Right forelimb (tissue), 1 donor: ENCODE results near the gene YEATS4.

Experiments used
- DNase-seq: peaks from one replicate; pipeline ENCODE4 v3.0.0-alpha.2; 2018

YEATS4 gene

DNA sequence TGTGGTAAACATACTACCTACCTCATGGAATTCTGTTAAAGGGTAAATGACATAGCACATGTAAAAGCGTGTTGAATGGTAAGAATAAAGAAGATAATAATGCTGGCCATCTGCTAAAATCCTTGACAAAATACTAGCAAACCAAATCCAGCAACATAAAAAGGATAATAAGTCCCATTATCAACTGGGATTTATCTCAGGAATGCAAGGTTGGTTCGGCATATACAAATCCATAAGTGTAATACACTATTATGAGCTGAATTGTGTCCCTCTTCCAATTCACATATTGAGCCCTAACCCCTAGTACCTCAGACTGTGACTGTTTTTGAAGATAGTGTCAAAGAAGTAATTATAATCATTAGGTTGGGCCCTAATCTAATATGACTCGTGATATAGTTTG lies 37.4 kb downstream of the YEATS4 start:
- no peak for DNase-seq

DNA sequence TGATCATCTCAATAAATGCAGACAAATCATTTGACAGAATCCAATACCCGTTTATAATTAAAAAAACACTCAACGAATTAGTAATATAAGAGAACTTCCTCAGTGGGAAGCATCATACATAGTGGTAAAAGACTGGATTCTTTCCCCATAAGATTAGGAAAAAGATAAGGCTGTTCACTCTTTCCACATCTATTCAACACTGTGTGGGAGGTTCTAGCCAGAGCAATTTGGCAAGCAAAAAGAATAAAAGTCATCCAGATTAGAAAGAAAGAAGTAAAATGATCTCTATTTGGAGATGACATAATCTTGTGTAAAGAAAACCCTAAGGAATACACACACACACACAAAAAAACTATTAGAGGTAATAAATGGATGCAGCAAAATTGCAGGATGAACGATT lies 38.4 kb downstream of the YEATS4 start:
- DNase-seq = no peak

GRCh38 chr12:69401940-69402339 lies 42.4 kb downstream of the YEATS4 start:
- no peak for DNase-seq

DNA sequence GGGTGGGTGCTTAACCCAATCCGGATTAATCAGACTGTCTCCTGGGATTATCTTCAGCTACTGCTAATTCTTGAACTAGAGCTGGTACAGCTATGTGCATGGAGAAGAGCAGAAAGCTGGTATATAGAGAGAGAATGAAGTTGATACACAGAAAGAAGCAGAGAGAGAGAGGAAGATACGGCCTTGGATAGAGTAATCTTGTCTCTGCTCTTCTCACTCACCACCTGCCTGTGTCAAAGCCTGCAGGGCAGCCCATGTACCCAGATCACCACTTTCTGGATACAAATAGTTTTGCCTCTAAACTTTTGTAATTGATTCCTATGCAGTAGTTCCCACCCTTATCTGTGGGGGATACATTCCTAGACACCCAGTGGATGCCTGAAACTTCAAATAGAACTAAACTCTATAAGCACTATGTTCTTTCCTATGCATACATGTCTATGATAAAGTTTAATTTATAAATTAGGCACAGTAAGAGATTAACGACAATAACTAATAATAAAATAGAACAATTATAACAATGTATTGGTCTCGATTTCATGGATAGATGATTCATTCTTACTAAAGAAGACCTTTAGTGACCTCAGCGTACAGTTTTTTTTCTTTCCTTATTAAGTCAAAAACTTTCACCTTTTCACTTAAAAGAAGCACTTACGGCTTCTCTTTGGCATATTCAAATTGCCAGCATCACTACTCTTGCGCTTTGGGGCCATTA lies 45.5 kb downstream of the YEATS4 start:
- DNase-seq = no peak

DNA sequence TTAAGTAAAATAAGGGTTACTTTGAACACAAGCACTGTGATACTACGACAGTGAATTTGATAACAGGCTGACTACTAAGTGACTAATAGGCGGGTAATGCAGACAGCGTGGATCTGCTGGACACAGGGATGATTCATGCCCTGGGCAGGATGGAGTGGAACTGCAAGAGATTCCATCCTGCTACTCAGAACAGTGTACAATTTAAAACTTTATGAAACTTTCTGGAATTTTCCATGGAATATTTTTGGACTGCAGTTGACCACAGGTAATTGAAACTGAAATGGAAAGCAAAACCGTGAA lies 46.0 kb downstream of the YEATS4 start:
- no peak for DNase-seq

DNA sequence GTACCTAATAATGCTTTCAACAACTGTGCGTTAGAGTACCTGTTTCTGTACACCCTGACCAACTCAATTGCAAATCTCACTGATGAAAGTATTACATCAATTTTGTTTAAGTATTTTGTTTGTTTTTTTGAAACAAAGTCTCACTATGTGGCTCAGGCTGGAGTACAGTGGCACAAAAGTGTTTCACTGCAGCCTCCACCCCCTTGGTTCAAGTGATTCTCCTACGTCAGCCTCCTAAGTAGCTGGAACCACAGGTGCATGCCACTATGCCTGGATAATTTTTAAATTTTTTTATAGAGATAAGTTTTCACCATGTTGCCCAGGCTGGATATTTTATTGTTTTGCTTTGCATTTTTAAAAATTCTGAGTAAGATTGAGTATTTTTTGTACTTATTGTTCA lies 46.7 kb downstream of the YEATS4 start:
- no peak for DNase-seq

DNA sequence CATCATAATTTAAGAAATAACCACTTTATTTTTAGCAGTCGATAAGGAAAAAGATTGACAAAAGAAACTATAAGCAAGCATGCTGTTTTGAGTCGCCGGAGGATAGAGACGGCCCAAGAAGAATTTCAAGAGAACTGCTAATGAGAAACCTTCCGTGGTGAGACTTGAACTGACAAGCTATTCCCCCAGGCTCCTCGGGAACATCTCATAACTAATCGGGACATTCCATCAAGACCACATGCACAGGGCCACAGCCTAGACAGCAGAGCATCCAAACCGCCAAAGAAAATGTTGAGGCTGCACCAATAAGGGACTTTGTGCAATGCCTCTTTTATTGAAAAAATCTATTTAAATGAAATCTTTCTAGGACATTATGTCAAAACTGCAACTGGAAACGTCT lies 51.0 kb downstream of the YEATS4 start:
- no peak for DNase-seq

- DNase-seq = no peak
Observed at GRCh38 chr12:69412655-69413054, 53.1 kb downstream of the YEATS4 start.

- peak; percentile 56 for DNase-seq
Observed at GRCh38 chr12:69415471-69416275, 56.1 kb downstream of the YEATS4 start.

GRCh38 chr12:69417231-69417630 lies 57.7 kb downstream of the YEATS4 start:
- no peak for DNase-seq

DNA sequence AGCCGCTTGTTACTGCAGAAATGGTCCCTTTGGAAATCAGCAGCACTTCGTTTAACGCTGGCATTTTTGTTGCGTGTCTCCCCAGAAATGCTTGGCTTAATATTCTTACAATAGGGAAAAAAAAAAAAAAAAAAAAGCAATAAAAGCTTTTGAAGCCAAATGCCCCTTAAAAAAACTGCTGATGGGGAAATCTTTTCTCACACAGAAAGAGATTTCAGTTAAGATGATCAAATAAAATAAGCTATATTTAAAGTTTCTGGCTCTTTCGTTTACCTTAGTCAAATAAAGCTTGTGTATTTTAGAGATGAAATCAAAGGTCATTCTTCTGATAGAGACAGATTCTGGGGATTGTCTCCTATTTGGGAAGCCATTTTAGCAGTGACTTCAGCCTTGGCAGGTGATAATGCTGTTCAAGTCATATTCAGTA lies 58.2 kb downstream of the YEATS4 start:
- no peak for DNase-seq

DNA sequence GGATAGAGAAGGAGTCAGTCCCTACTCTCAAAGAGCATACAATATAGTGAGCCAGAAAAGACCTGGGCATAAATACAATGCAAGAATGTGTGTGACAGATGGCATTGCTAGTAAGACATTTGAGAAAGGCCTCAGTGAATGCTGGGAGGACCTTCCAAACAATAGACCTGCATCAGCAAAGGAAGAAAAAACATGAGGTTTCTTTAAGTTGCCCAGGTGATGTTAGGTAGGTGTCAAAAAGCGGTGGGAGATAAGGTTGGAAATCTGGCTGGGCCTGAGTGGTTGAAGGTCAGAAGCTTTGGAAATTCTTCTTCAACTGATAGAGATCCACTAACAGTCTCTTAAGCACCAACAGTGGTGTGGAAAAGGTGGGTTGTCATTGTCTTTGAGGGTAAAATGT lies 60.2 kb downstream of the YEATS4 start:
- DNase-seq = no peak

- no peak for DNase-seq
Observed at GRCh38 chr12:69421548-69421947, 62.0 kb downstream of the YEATS4 start.

DNA sequence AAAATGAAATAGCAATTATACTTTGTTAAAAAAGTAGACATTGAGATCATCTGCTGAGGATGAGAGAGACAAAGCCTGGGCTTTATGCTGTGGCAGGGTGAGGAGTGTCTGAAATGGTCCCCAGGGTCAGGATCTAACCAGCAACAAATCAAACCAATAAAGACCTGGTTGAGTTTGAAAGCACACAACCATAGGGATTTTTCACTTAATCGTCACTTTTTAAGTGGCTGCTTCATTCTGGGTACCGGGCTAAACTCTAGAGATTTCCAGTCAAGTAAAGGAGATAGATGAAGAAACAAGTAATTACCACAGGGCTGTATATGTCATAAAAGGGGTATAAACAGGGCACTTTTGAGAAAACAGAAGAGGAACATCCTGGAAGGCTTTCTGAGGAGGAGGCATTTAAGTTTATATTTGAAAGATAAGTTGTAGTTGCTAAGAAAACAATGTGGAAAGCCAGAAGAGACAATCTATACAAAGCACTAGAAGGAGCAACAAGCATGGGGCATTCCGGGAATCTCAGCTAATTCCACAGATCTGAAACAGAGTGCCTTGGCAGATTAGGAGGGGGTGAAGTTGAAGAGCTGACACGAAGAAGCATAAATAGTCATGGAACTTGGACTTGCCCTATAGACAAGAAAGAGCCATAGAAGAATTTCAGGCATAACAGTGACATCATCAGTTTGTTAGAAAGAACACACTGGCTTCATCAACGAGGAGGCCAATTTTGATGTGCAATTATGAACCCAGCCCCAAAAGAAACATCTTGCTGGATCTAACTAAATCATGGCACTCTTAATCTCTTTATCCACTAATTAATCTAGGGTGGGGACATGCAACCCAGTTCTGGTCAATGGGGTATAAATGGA lies 63.7 kb downstream of the YEATS4 start:
- DNase-seq = no peak

DNA sequence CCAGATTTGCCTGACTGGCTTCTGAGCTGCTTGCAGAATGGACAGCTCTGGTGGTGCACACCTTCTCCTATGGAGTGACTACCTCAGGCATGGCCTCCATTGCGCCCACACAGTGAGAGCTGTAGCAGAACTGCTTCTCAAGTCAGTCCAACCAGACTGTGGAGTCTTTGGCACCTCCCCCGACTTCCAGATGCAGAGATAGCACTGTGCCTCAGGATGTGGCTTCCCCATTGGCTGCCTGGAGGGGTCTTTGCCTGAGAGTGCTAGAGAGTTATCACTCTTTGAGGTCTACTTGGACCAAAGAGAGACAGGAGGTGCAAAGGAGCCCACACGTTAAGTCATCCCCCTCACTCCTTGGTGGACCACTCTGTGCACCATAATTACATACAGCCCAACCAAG lies 65.9 kb downstream of the YEATS4 start:
- DNase-seq = no peak

- no peak for DNase-seq
Observed at GRCh38 chr12:69428351-69429073, 69.0 kb downstream of the YEATS4 start.

DNA sequence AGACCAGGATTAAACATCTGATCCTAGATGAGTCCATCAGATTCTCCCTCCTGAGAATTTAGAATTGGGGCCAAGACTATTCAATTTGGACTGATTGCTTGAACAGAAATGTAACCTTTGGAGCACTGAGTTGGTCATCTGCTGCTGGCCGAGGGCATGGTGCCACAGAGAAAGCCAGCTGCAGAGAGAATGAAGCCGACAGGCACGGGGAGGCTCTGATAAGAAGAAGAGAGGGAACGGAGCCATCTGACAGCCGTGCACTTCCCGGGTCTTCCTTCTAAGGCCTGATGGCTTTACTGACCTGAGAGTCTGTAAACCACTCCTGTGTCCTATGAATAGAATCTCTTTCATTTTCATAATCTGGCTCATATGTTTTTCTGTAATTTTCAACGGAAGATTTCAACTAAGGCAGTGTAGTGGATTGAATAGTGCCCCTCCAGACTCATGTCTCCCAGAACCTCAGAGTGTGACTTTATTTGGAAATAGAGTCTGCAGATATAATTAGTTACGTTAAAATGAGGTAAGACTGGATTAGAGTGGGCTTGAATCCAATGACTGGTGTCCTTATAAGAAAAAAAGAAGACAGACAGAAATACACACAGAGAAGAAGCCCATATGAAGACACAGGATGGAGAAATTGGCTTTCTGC lies 71.5 kb downstream of the YEATS4 start:
- DNase-seq = no peak

- no peak for DNase-seq
Observed at GRCh38 chr12:69431591-69432222, 72.2 kb downstream of the YEATS4 start.

DNA sequence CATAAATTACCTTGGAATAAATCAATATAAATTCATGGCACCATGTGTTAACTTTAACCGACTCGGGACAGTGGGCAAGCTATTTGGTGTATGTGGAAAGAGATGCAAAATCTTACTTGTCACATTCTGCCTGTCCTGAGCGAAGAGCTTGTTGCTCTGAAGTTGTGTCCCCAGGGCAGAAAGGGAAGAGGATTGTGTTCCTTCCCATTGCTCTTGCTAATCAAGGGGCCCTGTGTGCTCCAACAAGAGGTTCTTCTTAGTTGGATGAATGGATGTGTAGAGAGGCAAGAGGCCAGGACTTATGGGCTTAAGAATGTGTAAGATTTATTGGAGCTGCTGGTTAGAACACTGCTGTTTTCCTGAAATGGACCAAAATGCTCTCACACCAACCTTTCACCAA lies 74.1 kb downstream of the YEATS4 start:
- no peak for DNase-seq

- DNase-seq = no peak
Observed at GRCh38 chr12:69435644-69436043, 76.1 kb downstream of the YEATS4 start.

DNA sequence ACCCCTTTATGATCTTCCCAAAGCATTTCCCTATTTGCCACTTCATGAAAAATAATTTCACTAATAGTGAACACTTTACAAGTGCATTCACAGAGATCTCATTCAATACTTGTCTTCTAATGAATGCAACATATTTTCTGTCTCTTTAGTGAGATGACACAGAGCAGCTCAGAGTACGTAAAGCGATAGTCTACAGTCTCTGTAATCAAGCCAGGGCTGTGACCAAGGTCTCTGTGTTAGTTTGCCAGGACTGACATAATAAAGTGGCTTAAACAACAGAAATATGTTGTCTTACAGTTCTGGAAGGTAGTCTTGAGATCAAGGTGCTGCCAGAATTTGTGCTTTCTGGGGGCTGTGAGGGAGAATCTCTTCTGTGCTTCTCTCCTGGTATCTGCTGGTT lies 77.5 kb downstream of the YEATS4 start:
- DNase-seq = no peak

DNA sequence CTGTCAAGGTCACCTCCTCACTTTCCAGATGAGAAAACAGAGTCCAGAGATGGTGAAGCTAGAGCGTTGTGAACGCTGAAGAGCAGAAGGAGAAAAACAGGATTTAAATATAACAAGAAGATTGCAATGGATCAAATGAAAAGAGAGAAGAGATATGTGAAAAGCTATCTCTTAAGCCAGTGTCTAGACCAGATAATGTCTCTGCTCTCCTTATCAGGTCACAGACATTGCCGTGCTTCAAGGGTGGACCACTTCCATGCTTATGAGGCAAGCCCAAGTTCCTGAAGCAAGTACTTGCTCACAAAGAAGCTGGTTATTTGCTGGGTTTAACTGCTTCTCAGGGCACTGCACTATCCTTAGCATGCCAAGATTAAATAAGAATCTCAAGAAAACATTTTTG lies 79.0 kb downstream of the YEATS4 start:
- DNase-seq = no peak
